Measurements from ENCODE around the gene PSMD2. TPM values are rescaled to one million over a fixed set of nuclear protein-coding genes. Genes with fewer than 3 reads are reported as not detected.

The PSMD2 gene
- total RNA-seq, 4 donors from 2014 or later, result 252 to 356 (median 274) TPM

GRCh38 chr3:184306341-184306972 lies 7.4 kb downstream of the PSMD2 start:
- no peak for DNase-seq (ENCODE audit: extremely low spot score)
- intact Hi-C loops (cut with DNase I), result no loop called here
- H3K4me1 ChIP-seq, result peaks cover 0 to 10% (median 0%) of the 10 kb centered on the region in 4 donors
- 82% methylated on average over 4 of the region's 4 CpGs for WGBS
- no peaks in the 10 kb centered on the region for H3K9me3 ChIP-seq
- no peak overlapping the region for H3K27ac ChIP-seq (replicated peaks in 1 of 4)
- no peaks in the 10 kb centered on the region for H3K27me3 ChIP-seq
- H3K4me3 ChIP-seq, result no peak overlapping the region
- H3K36me3 ChIP-seq, result peaks cover 69 to 84% (median 82%) of the 10 kb centered on the region in 4 donors
- TF ChIP-seq EP300 (IDR thresholded peaks at IDR 0.05), result no peak
- no peak for TF ChIP-seq POLR2A (IDR thresholded peaks at IDR 0.05; ENCODE audit: low read depth)
- TF ChIP-seq POLR2AphosphoS5 (IDR thresholded peaks at IDR 0.05), result no peak
- TF ChIP-seq CTCF (IDR thresholded peaks at IDR 0.05), result no peak

GRCh38 chr3:184307915-184308314 lies 8.9 kb downstream of the PSMD2 start:
- no peak for TF ChIP-seq POLR2AphosphoS5 (IDR thresholded peaks at IDR 0.05)
- TF ChIP-seq POLR2A (IDR thresholded peaks at IDR 0.05; ENCODE audit: low read depth), result no peak
- no peak for TF ChIP-seq EP300 (IDR thresholded peaks at IDR 0.05)
- TF ChIP-seq CTCF (IDR thresholded peaks at IDR 0.05), result no peak
- Histone ChIP-seq H3K4me1 (no peaks in the 10 kb centered on the region), H3K36me3 (peaks cover 54 to 69% (median 67%) of the 10 kb centered on the region in 4 donors), H3K27ac (replicated peaks in 1 of 4) (no peak overlapping the region), H3K4me3 (no peak overlapping the region), H3K27me3 (no peaks in the 10 kb centered on the region), H3K9me3 (no peaks in the 10 kb centered on the region)
- 92% methylated on average over 9 of the region's 9 CpGs for WGBS
- no peak for DNase-seq (ENCODE audit: extremely low spot score)
- intact Hi-C loops (cut with DNase I), result no loop called here

- 72% methylated on average over 7 of the region's 7 CpGs for WGBS
- intact Hi-C loops (cut with DNase I), result no loop called here
- H3K36me3 ChIP-seq, result peaks cover 46 to 61% (median 59%) of the 10 kb centered on the region in 4 donors
- no peak overlapping the region for H3K27ac ChIP-seq (replicated peaks in 1 of 4)
- DNase-seq (ENCODE audit: extremely low spot score), result no peak
- H3K4me1 ChIP-seq, result peaks cover 0 to 2% (median under 1%) of the 10 kb centered on the region in 4 donors
- TF ChIP-seq CTCF (IDR thresholded peaks at IDR 0.05) (no peak), EP300 (IDR thresholded peaks at IDR 0.05) (no peak), POLR2A (IDR thresholded peaks at IDR 0.05; ENCODE audit: low read depth) (no peak), POLR2AphosphoS5 (IDR thresholded peaks at IDR 0.05) (no peak)
- no peak overlapping the region for H3K4me3 ChIP-seq
- no peaks in the 10 kb centered on the region for H3K27me3 ChIP-seq
- H3K9me3 ChIP-seq, result no peaks in the 10 kb centered on the region
Observed at GRCh38 chr3:184308744-184309143, 9.7 kb downstream of the PSMD2 start.

GRCh38 chr3:184311633-184312032 lies 12.6 kb downstream of the PSMD2 start:
- intact Hi-C loops (cut with DNase I), result no loop called here
- H3K27ac ChIP-seq (replicated peaks in 1 of 4), result no peak overlapping the region
- no peaks in the 10 kb centered on the region for H3K27me3 ChIP-seq

More at GRCh38 chr3:184311633-184312032, 12.6 kb downstream of the PSMD2 start:
- H3K4me1 ChIP-seq, result peaks cover 15 to 19% (median 17%) of the 10 kb centered on the region in 4 donors
- no peak overlapping the region for H3K4me3 ChIP-seq
- TF ChIP-seq CTCF (IDR thresholded peaks at IDR 0.05) (no peak), POLR2AphosphoS5 (IDR thresholded peaks at IDR 0.05) (no peak), EP300 (IDR thresholded peaks at IDR 0.05) (no peak), POLR2A (IDR thresholded peaks at IDR 0.05; ENCODE audit: low read depth) (no peak)
- no peaks in the 10 kb centered on the region for H3K9me3 ChIP-seq
- H3K36me3 ChIP-seq, result peaks cover 19 to 41% (median 34%) of the 10 kb centered on the region in 4 donors
- DNase-seq (ENCODE audit: extremely low spot score), result no peak

Measured in esophagus muscularis mucosa (tissue), 4 donors.